SK-N-MC (cell line): ENCODE measurements around the gene NOP9.
A peak's percentile ranks its signal among the peaks of the same experiment; 100 is the strongest.
"Not testable (repeated sequence)": the region's sequence is repeated elsewhere in the genome, so short reads cannot be mapped to it uniquely, and the experiment has no call there.

ENCODE experiments used
- DNase-seq: peaks from one replicate; pipeline ENCODE4 v3.0.0-alpha.2; 2011; ENCODE audit warnings: low read depth, low spot score
- H3K27ac ChIP-seq: fragments of 200-600 bp; sonication (generic); 2 replicates; pipeline ENCODE4 v1.5.1; 2016; ENCODE audit warnings: mixed run types
- H3K36me3 ChIP-seq: fragments of 200-600 bp; sonication (generic); 2 replicates; pipeline ENCODE4 v1.6.1; 2017; ENCODE audit warnings: antibody characterized with exemption, low read length, mixed read lengths; ENCODE audit not compliant: insufficient read depth
- H3K4me3 ChIP-seq: fragments of 200-600 bp; sonication (generic); 2 replicates; pipeline ENCODE4 v1.5.1; 2016
- H3K9ac ChIP-seq: fragments of 200-600 bp; sonication (generic); 2 replicates; pipeline ENCODE4 v1.8.0; 2017; ENCODE audit warnings: mixed run types, mixed read lengths; ENCODE audit not compliant: insufficient read length
- H3K9me3 ChIP-seq: fragments of 200-600 bp; sonication (generic); 2 replicates; pipeline ENCODE4 v1.6.1; 2017; ENCODE audit warnings: low read depth, mild to moderate bottlenecking, antibody characterized with exemption, low read length, moderate library complexity, mixed read lengths
- EZH2 ChIP-seq: fragments of 200-600 bp; sonication (generic); IDR thresholded peaks from one replicate; pipeline ENCODE4 v1.6.1; 2017; ENCODE audit warnings: antibody characterized with exemption
- FOXP2 ChIP-seq: optimal IDR thresholded peaks from 2 replicates; pipeline ENCODE3; 2011; ENCODE audit warnings: mild to moderate bottlenecking, moderate library complexity; ENCODE audit not compliant: insufficient read depth; ENCODE audit errors: extremely low read length, control extremely low read depth
- POLR2AphosphoS5 ChIP-seq: IDR thresholded peaks from 2 replicates; pipeline ENCODE4 v1.6.1; 2012; ENCODE audit warnings: mild to moderate bottlenecking, low read depth, low read length, borderline replicate concordance

The NOP9 gene

GRCh38 chr14:24353559-24354481, 54.2 kb downstream of the NOP9 start:
- H3K27ac ChIP-seq: peak overlapping the region; percentile 84
- H3K9ac ChIP-seq: peak overlapping the region; percentile 55
- TF ChIP-seq FOXP2: no peak
- TF ChIP-seq POLR2AphosphoS5: no peak
- TF ChIP-seq EZH2: no peak
- H3K4me3 ChIP-seq: no peak overlapping the region
- H3K36me3 ChIP-seq: no peaks in the 10 kb centered on the region
- H3K9me3 ChIP-seq: no peaks in the 10 kb centered on the region
- DNase-seq: peak; percentile 30

- not testable (repeated sequence) for H3K36me3 ChIP-seq, H3K9me3 ChIP-seq, DNase-seq, H3K4me3 ChIP-seq
- Histone ChIP-seq H3K27ac (peak overlapping the region; percentile 84), H3K9ac (peak overlapping the region; percentile 55)
Observed at GRCh38 chr14:24354482-24354825, 54.8 kb downstream of the NOP9 start.

DNA sequence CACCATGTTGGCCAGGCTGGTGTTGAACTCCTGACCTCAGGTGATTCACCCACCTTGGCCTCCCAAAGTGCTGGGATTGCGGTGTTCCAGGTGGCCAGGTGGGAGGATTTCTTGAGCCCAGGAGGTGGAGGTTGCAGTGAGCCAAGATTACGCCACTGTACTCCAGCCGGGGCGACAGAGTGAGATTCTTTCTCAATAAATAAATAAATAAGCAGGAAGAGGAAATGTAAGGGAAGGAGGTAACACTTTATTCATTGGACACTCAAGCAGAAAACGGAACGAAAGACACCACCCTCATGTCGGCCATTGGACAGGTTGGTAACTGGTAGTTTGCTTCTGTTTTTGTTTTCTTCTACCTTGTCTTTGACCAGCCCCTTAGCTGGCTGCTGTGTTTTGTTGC, 55.4 kb downstream of the NOP9 start:
- Histone ChIP-seq H3K36me3 (no peaks in the 10 kb centered on the region), H3K27ac (no peak overlapping the region), H3K4me3 (no peak overlapping the region), H3K9ac (no peak overlapping the region), H3K9me3 (no peaks in the 10 kb centered on the region)
- DNase-seq: no peak
- TF ChIP-seq EZH2 (no peak), POLR2AphosphoS5 (no peak), FOXP2 (no peak)

DNA sequence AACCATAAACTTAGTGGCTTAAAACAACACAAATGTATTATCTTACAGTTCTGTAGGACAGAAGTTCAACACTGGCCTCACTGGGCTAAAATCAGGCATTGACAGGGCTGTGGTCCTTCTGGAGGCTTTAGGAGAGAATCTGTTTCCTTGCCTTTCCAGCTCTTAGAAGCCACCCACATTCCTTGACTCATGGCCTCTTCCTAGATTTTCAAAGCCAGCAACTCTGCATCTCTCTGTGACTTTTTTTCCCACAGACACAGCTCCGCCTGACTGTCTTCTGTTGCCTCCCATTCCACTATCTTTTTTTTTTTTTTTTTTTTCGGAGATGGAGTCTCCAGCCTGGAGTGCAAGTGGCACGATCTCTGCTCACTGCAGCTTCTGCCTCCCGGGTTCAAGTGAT, 56.6 kb downstream of the NOP9 start:
- H3K4me3 ChIP-seq: no peak overlapping the region
- H3K36me3 ChIP-seq: no peaks in the 10 kb centered on the region
- TF ChIP-seq EZH2: no peak
- no peak for TF ChIP-seq POLR2AphosphoS5
- no peak for TF ChIP-seq FOXP2
- no peak overlapping the region for H3K9ac ChIP-seq
- H3K9me3 ChIP-seq: no peaks in the 10 kb centered on the region
- H3K27ac ChIP-seq: no peak overlapping the region
- DNase-seq: no peak
